HL-60 (cell line): ENCODE measurements around the gene BLMH.

ENCODE experiments used
- DNase-seq, 2 experiments: peaks; one replicate each; pipeline ENCODE4 v3.0.0-alpha.2; 2010 to 2020; ENCODE audit warnings: low read depth in 1 of 2, low spot score in 1 of 2
- H3K27ac ChIP-seq: fragments of 250-450 bp; sonication (Bioruptor Pico); replicated peaks from 2 replicates; pipeline ENCODE4 v1.5.1; 2020; ENCODE audit warnings: mild to moderate bottlenecking, moderate library complexity
- H3K27me3 ChIP-seq: fragments of 250-450 bp; sonication (Bioruptor Pico); 2 replicates; pipeline ENCODE4 v1.5.1; 2021; ENCODE audit warnings: mild to moderate bottlenecking, moderate library complexity; ENCODE audit not compliant: insufficient read depth, poor library complexity, severe bottlenecking
- H3K4me3 ChIP-seq: replicated peaks from 2 replicates; pipeline ENCODE4 v1.5.1; 2011; ENCODE audit warnings: mild to moderate bottlenecking, control low read depth, low read length; ENCODE audit not compliant: insufficient read depth
- GABPA ChIP-seq: IDR thresholded peaks from 2 replicates; pipeline ENCODE4 v1.6.1; 2012; ENCODE audit warnings: low read depth
- POLR2AphosphoS5 ChIP-seq: IDR thresholded peaks from 2 replicates; pipeline ENCODE4 v1.6.1; 2012; ENCODE audit warnings: low read depth
- REST ChIP-seq: IDR thresholded peaks from 2 replicates; pipeline ENCODE4 v1.6.1; 2012; ENCODE audit warnings: low read depth; ENCODE audit not compliant: insufficient replicate concordance
- SPI1 ChIP-seq: IDR thresholded peaks from 2 replicates; pipeline ENCODE4 v1.6.1; 2012; ENCODE audit warnings: low read depth, mild to moderate bottlenecking, borderline replicate concordance
- TF ChIP-seq, protein P1 (sequence below): IDR thresholded peaks from one replicate; pipeline ENCODE4 v1.5.1; 2011; ENCODE audit warnings: low read length, control low read depth, inconsistent platforms; ENCODE audit not compliant: insufficient read depth

BLMH gene

DNA sequence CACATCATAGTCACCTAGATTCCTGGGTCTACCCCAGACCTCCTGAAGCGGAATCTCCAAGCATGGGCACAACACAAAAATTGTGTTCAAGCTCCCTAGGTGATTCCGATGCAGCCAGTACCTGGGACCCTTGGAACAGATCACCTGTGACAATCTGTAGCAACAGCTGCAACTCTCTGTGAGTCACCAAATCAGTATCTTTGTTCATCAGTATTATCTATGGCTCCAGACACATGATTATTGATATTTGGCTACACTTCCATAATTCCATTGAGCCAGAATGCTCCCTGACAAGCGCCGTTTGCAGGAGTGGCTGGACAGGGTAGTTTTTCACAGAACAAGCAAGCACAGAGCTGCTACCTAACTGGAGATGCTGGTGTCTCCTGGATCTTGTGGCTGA, 72.4 kb downstream of the BLMH start:
- DNase-seq: no peak
- TF ChIP-seq SPI1 (no peak), REST (no peak), POLR2AphosphoS5 (no peak), GABPA (no peak)
- TF ChIP-seq, protein P1, sequence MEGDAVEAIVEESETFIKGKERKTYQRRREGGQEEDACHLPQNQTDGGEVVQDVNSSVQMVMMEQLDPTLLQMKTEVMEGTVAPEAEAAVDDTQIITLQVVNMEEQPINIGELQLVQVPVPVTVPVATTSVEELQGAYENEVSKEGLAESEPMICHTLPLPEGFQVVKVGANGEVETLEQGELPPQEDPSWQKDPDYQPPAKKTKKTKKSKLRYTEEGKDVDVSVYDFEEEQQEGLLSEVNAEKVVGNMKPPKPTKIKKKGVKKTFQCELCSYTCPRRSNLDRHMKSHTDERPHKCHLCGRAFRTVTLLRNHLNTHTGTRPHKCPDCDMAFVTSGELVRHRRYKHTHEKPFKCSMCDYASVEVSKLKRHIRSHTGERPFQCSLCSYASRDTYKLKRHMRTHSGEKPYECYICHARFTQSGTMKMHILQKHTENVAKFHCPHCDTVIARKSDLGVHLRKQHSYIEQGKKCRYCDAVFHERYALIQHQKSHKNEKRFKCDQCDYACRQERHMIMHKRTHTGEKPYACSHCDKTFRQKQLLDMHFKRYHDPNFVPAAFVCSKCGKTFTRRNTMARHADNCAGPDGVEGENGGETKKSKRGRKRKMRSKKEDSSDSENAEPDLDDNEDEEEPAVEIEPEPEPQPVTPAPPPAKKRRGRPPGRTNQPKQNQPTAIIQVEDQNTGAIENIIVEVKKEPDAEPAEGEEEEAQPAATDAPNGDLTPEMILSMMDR: no peak
- H3K27me3 ChIP-seq: no peaks in the 10 kb centered on the region
- H3K4me3 ChIP-seq: no peak overlapping the region
- no peak overlapping the region for H3K27ac ChIP-seq

DNA sequence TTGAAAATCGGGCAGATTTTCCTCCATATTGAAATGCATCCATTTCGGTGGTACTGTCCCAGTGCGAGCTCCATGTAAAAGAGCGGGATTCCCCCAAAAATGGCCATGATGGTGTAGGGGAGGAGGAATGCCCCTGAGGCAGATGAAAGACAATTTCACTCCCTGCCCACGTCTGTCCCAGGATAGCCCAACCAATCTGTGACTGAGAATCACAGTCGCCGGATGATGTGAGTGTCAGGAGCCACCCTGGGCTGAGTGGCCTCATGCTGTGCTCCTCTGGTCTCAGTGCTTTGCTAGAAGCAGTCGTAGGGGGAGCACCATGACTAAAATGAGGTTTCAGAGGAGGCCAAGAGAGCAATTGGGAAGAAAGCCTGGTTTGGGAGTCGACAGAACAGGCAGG, 72.9 kb downstream of the BLMH start:
- TF ChIP-seq, protein P1: no peak
- TF ChIP-seq POLR2AphosphoS5 (no peak), SPI1 (no peak), REST (no peak), GABPA (no peak)
- no peak for DNase-seq

GRCh38 chr17:30217746-30218245, 73.9 kb downstream of the BLMH start:
- no peak for DNase-seq
- Histone ChIP-seq H3K27me3 (no peaks in the 10 kb centered on the region), H3K4me3 (no peak overlapping the region), H3K27ac (no peak overlapping the region)
- TF ChIP-seq, protein P1: no peak
- TF ChIP-seq POLR2AphosphoS5 (no peak), SPI1 (no peak), REST (no peak), GABPA (no peak)

More for the DNA sequence above, 72.9 kb downstream of the BLMH start:
- Histone ChIP-seq H3K4me3 (no peak overlapping the region), H3K27me3 (no peaks in the 10 kb centered on the region), H3K27ac (no peak overlapping the region)
